H9 (cell line): Measurements from ENCODE around the gene SOX18. TPM values are rescaled to one million over a fixed set of nuclear protein-coding genes. Genes with fewer than 3 reads are reported as not detected.
A peak's percentile ranks its signal among the peaks of the same experiment; 100 is the strongest.

Experiments used
- DNase-seq: peaks from one replicate; pipeline ENCODE4 v3.0.0-alpha.2; 2017
- H2AFZ ChIP-seq: one replicate; pipeline ENCODE4 v1.6.1; 2013; ENCODE audit warnings: mild to moderate bottlenecking, low read length, control low read depth, moderate library complexity
- H2AK5ac ChIP-seq: 2 replicates; pipeline ENCODE4 v1.6.1; 2013; ENCODE audit warnings: low read length, control low read depth, mixed read lengths; ENCODE audit not compliant: insufficient read length
- H2BK120ac ChIP-seq: one replicate; pipeline ENCODE4 v1.6.1; 2013; ENCODE audit warnings: low read depth, mild to moderate bottlenecking, low read length, control low read depth, inconsistent platforms; ENCODE audit not compliant: poor library complexity, severe bottlenecking
- H2BK12ac ChIP-seq: 2 replicates; pipeline ENCODE4 v1.6.1; 2013; ENCODE audit warnings: low read length, control low read depth, mixed read lengths, low read depth; ENCODE audit not compliant: insufficient read length
- H2BK15ac ChIP-seq: 2 replicates; pipeline ENCODE4 v1.6.1; 2013; ENCODE audit warnings: low read depth, low read length, control low read depth
- H2BK20ac ChIP-seq: one replicate; pipeline ENCODE4 v1.6.1; 2013; ENCODE audit warnings: low read depth, mild to moderate bottlenecking, low read length, control low read depth, inconsistent platforms; ENCODE audit not compliant: poor library complexity, severe bottlenecking
- H2BK5ac ChIP-seq: 2 replicates; pipeline ENCODE4 v1.6.1; 2013; ENCODE audit warnings: low read length, control low read depth, mixed read lengths; ENCODE audit not compliant: insufficient read length
- H3K14ac ChIP-seq: 2 replicates; pipeline ENCODE4 v1.6.1; 2013; ENCODE audit warnings: low read length, control low read depth; ENCODE audit not compliant: insufficient read depth
- H3K18ac ChIP-seq: 2 replicates; pipeline ENCODE4 v1.6.1; 2013; ENCODE audit warnings: low read depth, mild to moderate bottlenecking, mixed read lengths, low read length, control low read depth; ENCODE audit not compliant: insufficient read length
- H3K23ac ChIP-seq: 2 replicates; pipeline ENCODE4 v1.6.1; 2013; ENCODE audit warnings: low read length, control low read depth, mixed read lengths, low read depth; ENCODE audit not compliant: insufficient read length
- H3K23me2 ChIP-seq: 2 replicates; pipeline ENCODE4 v1.6.1; 2013; ENCODE audit warnings: low read depth, mild to moderate bottlenecking, mixed read lengths, low read length, control low read depth; ENCODE audit not compliant: insufficient read length, poor library complexity, severe bottlenecking
- H3K27ac ChIP-seq: 2 replicates; pipeline ENCODE4 v1.5.1; 2013; ENCODE audit warnings: low read length, control low read depth, mixed read lengths, low read depth; ENCODE audit not compliant: insufficient read length
- H3K27me3 ChIP-seq: 2 replicates; pipeline ENCODE4 v1.6.1; 2013; ENCODE audit warnings: low read length, control low read depth, inconsistent platforms; ENCODE audit not compliant: insufficient read depth
- H3K4ac ChIP-seq: 2 replicates; pipeline ENCODE4 v1.6.1; 2013; ENCODE audit warnings: low read depth, mild to moderate bottlenecking, control low read depth, inconsistent platforms, low read length, moderate library complexity
- H3K4me1 ChIP-seq: 2 replicates; pipeline ENCODE4 v1.6.1; 2013; ENCODE audit warnings: low read length, control low read depth, inconsistent platforms; ENCODE audit not compliant: insufficient read depth
- H3K4me2 ChIP-seq: 2 replicates; pipeline ENCODE4 v1.6.1; 2013; ENCODE audit warnings: low read length, control low read depth, mixed read lengths; ENCODE audit not compliant: insufficient read length, insufficient read depth
- H3K56ac ChIP-seq: 2 replicates; pipeline ENCODE4 v1.6.1; 2013; ENCODE audit warnings: low read depth, mild to moderate bottlenecking, mixed read lengths, low read length, control low read depth; ENCODE audit not compliant: insufficient read length
- H3K79me1 ChIP-seq: 2 replicates; pipeline ENCODE4 v1.6.1; 2013; ENCODE audit warnings: low read depth, mild to moderate bottlenecking, moderate library complexity, low read length, control low read depth, inconsistent platforms; ENCODE audit not compliant: insufficient read depth, poor library complexity, severe bottlenecking
- H3K79me2 ChIP-seq: 2 replicates; pipeline ENCODE4 v1.6.1; 2013; ENCODE audit warnings: low read length, control low read depth, inconsistent platforms; ENCODE audit not compliant: insufficient read depth
- H3K9ac ChIP-seq: 2 replicates; pipeline ENCODE4 v1.6.1; 2013; ENCODE audit warnings: low read length, control low read depth, mixed read lengths; ENCODE audit not compliant: insufficient read length; ENCODE audit errors: extremely low read depth
- H3K9me3 ChIP-seq: one replicate; pipeline ENCODE4 v1.6.1; 2013; ENCODE audit warnings: low read depth, low read length, inconsistent platforms; ENCODE audit not compliant: control insufficient read depth
- H3T11ph ChIP-seq: one replicate; pipeline ENCODE4 v1.6.1; 2013; ENCODE audit warnings: mild to moderate bottlenecking, low read length, control low read depth, inconsistent platforms
- H4K20me1 ChIP-seq: one replicate; pipeline ENCODE4 v1.6.1; 2013; ENCODE audit not compliant: control insufficient read depth, insufficient read length, insufficient read depth
- H4K5ac ChIP-seq: 2 replicates; pipeline ENCODE4 v1.6.1; 2013; ENCODE audit warnings: low read depth, mild to moderate bottlenecking, mixed read lengths, low read length, control low read depth; ENCODE audit not compliant: insufficient read length
- H4K8ac ChIP-seq: replicated peaks from 2 replicates; pipeline ENCODE4 v1.6.1; 2013; ENCODE audit warnings: low read length, control low read depth, mixed read lengths, low read depth; ENCODE audit not compliant: insufficient read length
- H4K91ac ChIP-seq: 2 replicates; pipeline ENCODE4 v1.6.1; 2013; ENCODE audit warnings: low read depth, mild to moderate bottlenecking, moderate library complexity, mixed read lengths, low read length, control low read depth; ENCODE audit not compliant: insufficient read length
- H3K27ac Mint-ChIP-seq, 3 experiments: 2 replicates in 2 of 3; 3 replicates in 1 of 3; pipeline ENCODE4 v1.8.0; 2020 to 2021; ENCODE audit warnings: mixed read lengths in 3 of 3, mild to moderate bottlenecking in 1 of 3, moderate library complexity in 1 of 3
- H3K27me3 Mint-ChIP-seq: 2 replicates; pipeline ENCODE4 v1.8.0; 2021; ENCODE audit warnings: low read depth, mild to moderate bottlenecking, moderate library complexity, mixed read lengths
- H3K36me3 Mint-ChIP-seq, 3 experiments: 2 replicates in 2 of 3; 3 replicates in 1 of 3; pipeline ENCODE4 v1.8.0; 2020 to 2021; ENCODE audit warnings: low read depth in 3 of 3, mixed read lengths in 3 of 3; ENCODE audit not compliant: insufficient read depth in 1 of 3
- H3K4me1 Mint-ChIP-seq, 2 experiments: 2 replicates each; pipeline ENCODE4 v1.8.0; 2020; ENCODE audit warnings: mixed read lengths in 2 of 2
- H3K4me3 Mint-ChIP-seq, 2 experiments: 2 replicates in 1 of 2; 3 replicates in 1 of 2; pipeline ENCODE4 v1.8.0; 2020 to 2021; ENCODE audit warnings: mild to moderate bottlenecking in 2 of 2, mixed read lengths in 2 of 2, moderate library complexity in 1 of 2
- H3K9me3 Mint-ChIP-seq, 2 experiments: 2 replicates in 1 of 2; 3 replicates in 1 of 2; pipeline ENCODE4 v1.8.0; 2020; ENCODE audit warnings: mild to moderate bottlenecking in 2 of 2, mixed read lengths in 2 of 2, moderate library complexity in 1 of 2
- WGBS: extraction: QIAGEN DNeasy Blood & Tissue Kit; methylation state at CpG from one replicate; pipeline ENCODE4 v1.1.7; 2013; ENCODE audit warnings: missing lambda C conversion rate, low lambda C conversion rate, mixed read lengths; ENCODE audit not compliant: insufficient read length; ENCODE audit errors: extremely low coverage; 5-methylcytosine and 5-hydroxymethylcytosine counted together
- total RNA-seq: library from RNA; stranded (reverse); gene quantifications from 2 replicates; pipeline ENCODE4 v1.2.1, GENCODE V29; 2021
- TF ChIP-seq, protein P1 (sequence below): fragments of 200-600 bp; sonication (generic); conservative IDR thresholded peaks from 3 replicates; pipeline ENCODE4 v1.8.0; 2021; ENCODE audit warnings: antibody characterized with exemption, mild to moderate bottlenecking

SOX18 gene
- total RNA-seq, 1 experiment from 2014 or later = 2.0 TPM

DNA sequence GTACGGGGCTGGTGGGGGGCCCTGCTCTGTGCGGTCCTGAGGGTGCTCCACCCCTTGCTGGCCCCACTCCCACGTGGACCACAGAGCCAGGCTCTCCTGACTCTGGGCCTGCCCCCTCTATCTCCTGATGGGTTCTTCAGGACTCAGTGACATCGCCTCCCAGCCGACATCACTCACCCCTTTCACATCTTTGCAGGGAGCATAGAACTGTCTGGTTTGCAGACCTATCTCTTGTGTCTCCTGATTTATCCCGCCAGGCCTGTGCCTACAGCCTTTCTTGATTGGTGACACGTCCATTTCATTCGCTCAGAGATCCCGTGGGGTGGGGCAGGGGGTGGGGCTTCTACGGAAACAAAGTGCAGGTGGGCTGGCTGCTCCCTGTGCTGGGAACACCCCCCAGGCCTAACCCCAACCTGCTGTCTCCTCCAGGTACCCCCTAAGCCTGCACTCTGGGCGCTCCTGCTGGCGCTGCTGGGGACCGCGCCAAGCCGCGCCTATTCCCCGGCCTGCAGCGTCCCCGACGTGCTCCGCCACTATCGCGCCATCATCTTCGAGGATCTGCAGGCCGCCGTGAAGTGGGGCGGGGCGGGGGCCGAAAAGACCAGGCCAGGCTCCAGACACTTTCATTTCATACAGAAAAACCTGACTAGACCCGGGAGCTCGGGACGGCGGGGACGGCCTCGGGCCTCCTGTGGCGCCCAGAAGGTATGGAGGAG, 11.8 kb downstream of the SOX18 start:
- no peak overlapping the region for H3T11ph ChIP-seq
- no peak overlapping the region for H3K4ac ChIP-seq
- H4K91ac ChIP-seq = no peak overlapping the region
- TF ChIP-seq, protein P1, sequence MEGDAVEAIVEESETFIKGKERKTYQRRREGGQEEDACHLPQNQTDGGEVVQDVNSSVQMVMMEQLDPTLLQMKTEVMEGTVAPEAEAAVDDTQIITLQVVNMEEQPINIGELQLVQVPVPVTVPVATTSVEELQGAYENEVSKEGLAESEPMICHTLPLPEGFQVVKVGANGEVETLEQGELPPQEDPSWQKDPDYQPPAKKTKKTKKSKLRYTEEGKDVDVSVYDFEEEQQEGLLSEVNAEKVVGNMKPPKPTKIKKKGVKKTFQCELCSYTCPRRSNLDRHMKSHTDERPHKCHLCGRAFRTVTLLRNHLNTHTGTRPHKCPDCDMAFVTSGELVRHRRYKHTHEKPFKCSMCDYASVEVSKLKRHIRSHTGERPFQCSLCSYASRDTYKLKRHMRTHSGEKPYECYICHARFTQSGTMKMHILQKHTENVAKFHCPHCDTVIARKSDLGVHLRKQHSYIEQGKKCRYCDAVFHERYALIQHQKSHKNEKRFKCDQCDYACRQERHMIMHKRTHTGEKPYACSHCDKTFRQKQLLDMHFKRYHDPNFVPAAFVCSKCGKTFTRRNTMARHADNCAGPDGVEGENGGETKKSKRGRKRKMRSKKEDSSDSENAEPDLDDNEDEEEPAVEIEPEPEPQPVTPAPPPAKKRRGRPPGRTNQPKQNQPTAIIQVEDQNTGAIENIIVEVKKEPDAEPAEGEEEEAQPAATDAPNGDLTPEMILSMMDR = no peak
- no peak overlapping the region for H3K23ac ChIP-seq
- H3K14ac ChIP-seq = no peak overlapping the region
- Mint-ChIP-seq H3K4me1 (peaks cover 25% of the 10 kb centered on the region in 2 experiments), H3K27ac (no peak overlapping the region), H3K9me3 (peaks cover 0 to 2% of the 10 kb centered on the region in 2 experiments; a peak in 1 of 5 replicates), H3K4me3 (peak overlapping the region; percentile 57 to 77), H3K27me3 (peaks cover 40% of the 10 kb centered on the region), H3K36me3 (peaks cover 0 to 21% (median 13%) of the 10 kb centered on the region in 3 experiments; a peak in 5 of 7 replicates)
- H2BK15ac ChIP-seq = no peak overlapping the region
- H3K56ac ChIP-seq = no peak overlapping the region
- H3K9me3 ChIP-seq = no peaks in the 10 kb centered on the region
- H2BK5ac ChIP-seq = no peak overlapping the region
- no CpG with 5 or more reads among the region's 36 CpGs for WGBS
- DNase-seq = peak; percentile 75
- H2BK12ac ChIP-seq = no peak overlapping the region
- no peak overlapping the region for H3K9ac ChIP-seq
- no peaks in the 10 kb centered on the region for H3K79me1 ChIP-seq
- H2AFZ ChIP-seq = no peak overlapping the region
- H3K18ac ChIP-seq = no peak overlapping the region
- no peaks in the 10 kb centered on the region for H3K79me2 ChIP-seq
- H2AK5ac ChIP-seq = no peak overlapping the region
- H2BK20ac ChIP-seq = no peak overlapping the region
- H4K8ac ChIP-seq = no peak overlapping the region
- peak overlapping the region; percentile 32 for H3K4me2 ChIP-seq
- H2BK120ac ChIP-seq = no peak overlapping the region
- H3K4me1 ChIP-seq = peaks cover 5% of the 10 kb centered on the region
- no peak overlapping the region for H4K5ac ChIP-seq
- H3K27ac ChIP-seq = no peak overlapping the region
- H3K23me2 ChIP-seq = peaks cover 14% of the 10 kb centered on the region
- peaks cover 13% of the 10 kb centered on the region; the same call in 1 of the 2 replicates for H3K27me3 ChIP-seq
- H4K20me1 ChIP-seq = no peaks in the 10 kb centered on the region
